Vagina (tissue), 2 donors: ENCODE measurements around the gene MECP2. TPM values are rescaled to one million over a fixed set of nuclear protein-coding genes. Genes with fewer than 3 reads are reported as not detected.
"Not testable (repeated sequence)": the region's sequence is repeated elsewhere in the genome, so short reads cannot be mapped to it uniquely, and the experiment has no call there.

Source experiments
- DNase-seq, 2 donors: peaks; one replicate each; pipeline ENCODE4 v3.0.0-alpha.2; 2017; ENCODE audit errors: extremely low spot score in 2 of 2
- H3K27ac ChIP-seq: fragments of 200-600 bp; sonication (generic); one replicate; pipeline ENCODE4 v1.5.1; 2019
- H3K27me3 ChIP-seq: fragments of 200-600 bp; sonication (generic); one replicate; pipeline ENCODE4 v1.5.1; 2019
- H3K36me3 ChIP-seq, 2 donors: fragments of 200-600 bp; sonication (generic); one replicate each; pipeline ENCODE4 v1.5.1; 2017 to 2019
- H3K4me1 ChIP-seq: fragments of 200-600 bp; sonication (generic); one replicate; pipeline ENCODE4 v1.5.1; 2019
- H3K4me3 ChIP-seq, 2 donors: fragments of 200-600 bp; sonication (generic); 1 replicate in 1 of 2; 2 replicates in 1 of 2; pipeline ENCODE4 v1.5.1; 2016 to 2019
- H3K9me3 ChIP-seq: fragments of 200-600 bp; sonication (generic); one replicate; pipeline ENCODE4 v1.5.1; 2019
- CTCF ChIP-seq, 3 experiments: fragments of 450-650 bp in 2 of 3; fragments of 200-600 bp in 1 of 3; sonication (generic) in 1 of 3; IDR thresholded peaks; one replicate each; pipeline ENCODE4 v1.5.1; 2017 to 2019; ENCODE audit warnings: antibody characterized with exemption in 3 of 3, mild to moderate bottlenecking in 2 of 3, moderate library complexity in 2 of 3
- POLR2A ChIP-seq, 2 donors: fragments of 450-650 bp; IDR thresholded peaks; one replicate each; pipeline ENCODE4 v1.6.1; 2017; ENCODE audit warnings: antibody characterized with exemption in 2 of 2, mild to moderate bottlenecking in 2 of 2, moderate library complexity in 2 of 2
- POLR2AphosphoS5 ChIP-seq, 2 donors: sonication (generic); formaldehyde crosslinking; IDR thresholded peaks; one replicate each; pipeline ENCODE4 v1.9.0; 2017; ENCODE audit warnings: antibody characterized with exemption in 2 of 2, mild to moderate bottlenecking in 2 of 2, low read depth in 1 of 2; ENCODE audit not compliant: insufficient read depth in 1 of 2
- intact Hi-C: fragments of 100-400 bp; cut with DNase I; formaldehyde crosslinking; loops from one replicate; pipeline ENCODE4 v1.15.1; 2023
- total RNA-seq: library from RNA; depleted of rRNA; stranded (reverse); fragments of >200 nt; gene quantifications from one replicate; pipeline ENCODE4 v1.2.3, GENCODE V29; 2016

MECP2 gene
- total RNA-seq, 1 donor from 2014 or later, result 38.5 TPM

- no peaks in the 10 kb centered on the region for H3K36me3 ChIP-seq
- TF ChIP-seq POLR2A (IDR thresholded peaks at IDR 0.05), result no peak
- TF ChIP-seq POLR2AphosphoS5 (IDR thresholded peaks at IDR 0.05; ENCODE audit: insufficient read depth in 1 of 2, low read depth in 1 of 2), result peak in 1 of 2 donors; percentile 50
- H3K27ac ChIP-seq, result peak overlapping the region; percentile 77
- no peak overlapping the region for H3K4me3 ChIP-seq
- H3K9me3 ChIP-seq, result no peaks in the 10 kb centered on the region
- H3K27me3 ChIP-seq, result no peaks in the 10 kb centered on the region
- intact Hi-C loops, result no loop called here
- no peak for DNase-seq
- peaks cover 13% of the 10 kb centered on the region for H3K4me1 ChIP-seq
Observed at GRCh38 chrX:153981771-153982533, 115.6 kb downstream of the MECP2 start.

- TF ChIP-seq CTCF (IDR thresholded peaks at IDR 0.05), result no peak
- no peak for TF ChIP-seq POLR2AphosphoS5 (IDR thresholded peaks at IDR 0.05; ENCODE audit: insufficient read depth in 1 of 2, low read depth in 1 of 2)
- TF ChIP-seq POLR2A (IDR thresholded peaks at IDR 0.05), result no peak
- Histone ChIP-seq H3K4me3 (no peak overlapping the region), H3K9me3 (no peaks in the 10 kb centered on the region), H3K27me3 (no peaks in the 10 kb centered on the region), H3K36me3 (no peaks in the 10 kb centered on the region), H3K4me1 (peaks cover 13% of the 10 kb centered on the region), H3K27ac (peak overlapping the region; percentile 58)
- DNase-seq, result no peak
- intact Hi-C loops, result no loop called here
Observed at GRCh38 chrX:153981231-153981630, 116.3 kb downstream of the MECP2 start.

- H3K27ac ChIP-seq, intact Hi-C loops, H3K27me3 ChIP-seq, H3K4me3 ChIP-seq, H3K36me3 ChIP-seq, DNase-seq, H3K9me3 ChIP-seq: not testable (repeated sequence)
- H3K4me1 ChIP-seq, result peaks cover 13% of the 10 kb centered on the region
Observed at GRCh38 chrX:153980394-153980793, 117.1 kb downstream of the MECP2 start.

- peaks cover 25% of the 10 kb centered on the region for H3K4me1 ChIP-seq
- intact Hi-C loops, result no loop called here
- H3K36me3 ChIP-seq, result no peaks in the 10 kb centered on the region
- no peaks in the 10 kb centered on the region for H3K27me3 ChIP-seq
- no peak for DNase-seq
- no peaks in the 10 kb centered on the region for H3K9me3 ChIP-seq
- no peak for TF ChIP-seq CTCF (IDR thresholded peaks at IDR 0.05)
- no peak for TF ChIP-seq POLR2A (IDR thresholded peaks at IDR 0.05)
- no peak for TF ChIP-seq POLR2AphosphoS5 (IDR thresholded peaks at IDR 0.05; ENCODE audit: insufficient read depth in 1 of 2, low read depth in 1 of 2)
- H3K27ac ChIP-seq, result peak overlapping the region; percentile 97
- H3K4me3 ChIP-seq, result no peak overlapping the region
Observed at GRCh38 chrX:153974726-153975286, 122.7 kb downstream of the MECP2 start.

- DNase-seq, result no peak
- Histone ChIP-seq H3K27ac (peak overlapping the region; percentile 97), H3K4me3 (peak overlapping the region in 1 of 2 donors; percentile 94), H3K4me1 (peaks cover 32% of the 10 kb centered on the region), H3K27me3 (no peaks in the 10 kb centered on the region), H3K9me3 (no peaks in the 10 kb centered on the region), H3K36me3 (no peaks in the 10 kb centered on the region)
- TF ChIP-seq CTCF (IDR thresholded peaks at IDR 0.05), result no peak
- TF ChIP-seq POLR2AphosphoS5 (IDR thresholded peaks at IDR 0.05; ENCODE audit: insufficient read depth in 1 of 2, low read depth in 1 of 2), result no peak
- TF ChIP-seq POLR2A (IDR thresholded peaks at IDR 0.05), result no peak
- intact Hi-C loops, result no loop called here
Observed at GRCh38 chrX:153974003-153974725, 123.4 kb downstream of the MECP2 start.
